H1 (cell line): ENCODE data around the gene CFAP54. TPM values are rescaled to one million over a fixed set of nuclear protein-coding genes. Genes with fewer than 3 reads are reported as not detected.

ENCODE experiments used
- CTCF ChIA-PET: fragments of 300-600 bp; sonication (Branson Sonifier 250); formaldehyde crosslinking; loops from one replicate; lab custom pipeline; 2021; ENCODE audit not compliant: partially characterized antibody; lab: Charles Lee
- POLR2A ChIA-PET: fragments of 300-600 bp; sonication (Branson Sonifier 250); formaldehyde crosslinking; loops from one replicate; lab custom pipeline; 2021; ENCODE audit warnings: inconsistent platforms; ENCODE audit not compliant: partially characterized antibody; lab: Charles Lee
- DNase-seq, 2 experiments: peaks; one replicate each; pipeline versions ENCODE4 v3.0.0 to v3.0.0-alpha.2; 2010 to 2022; ENCODE audit warnings: low spot score in 2 of 2, low read depth in 1 of 2, mixed read lengths in 1 of 2
- FAIRE-seq: peaks from 2 replicates; lab custom pipeline; 2011; peaks lifted over from hg19 to GRCh38; lab: Jason Lieb, UNC
- H2AFZ ChIP-seq: 2 replicates; pipeline ENCODE4 v1.8.1; 2012; ENCODE audit warnings: low read length, inconsistent platforms
- H2AK5ac ChIP-seq: 2 replicates; pipeline ENCODE4 v1.6.1; 2013; ENCODE audit warnings: low read depth, low read length
- H2BK120ac ChIP-seq: replicated peaks from 2 replicates; pipeline ENCODE3; 2013; ENCODE audit warnings: low read depth, low read length, inconsistent platforms
- H2BK12ac ChIP-seq: 2 replicates; pipeline ENCODE4 v1.6.1; 2013; ENCODE audit warnings: low read depth, low read length
- H2BK15ac ChIP-seq: 2 replicates; pipeline ENCODE4 v1.6.1; 2013; ENCODE audit warnings: low read length
- H2BK20ac ChIP-seq: 2 replicates; pipeline ENCODE4 v1.6.1; 2013; ENCODE audit warnings: low read length
- H2BK5ac ChIP-seq: 2 replicates; pipeline ENCODE4 v1.6.1; 2013; ENCODE audit warnings: low read depth, low read length
- H3K14ac ChIP-seq: 2 replicates; pipeline ENCODE4 v1.6.1; 2013; ENCODE audit warnings: inconsistent platforms; ENCODE audit not compliant: insufficient read length
- H3K18ac ChIP-seq: 2 replicates; pipeline ENCODE4 v1.6.1; 2013; ENCODE audit warnings: low read length; ENCODE audit errors: extremely low read depth
- H3K23ac ChIP-seq: 2 replicates; pipeline ENCODE4 v1.6.1; 2013; ENCODE audit warnings: inconsistent platforms; ENCODE audit not compliant: insufficient read length
- H3K23me2 ChIP-seq: 2 replicates; pipeline ENCODE4 v1.6.1; 2013; ENCODE audit warnings: low read depth, low read length
- H3K27ac ChIP-seq: 2 replicates; pipeline ENCODE4 v1.6.1; 2011; ENCODE audit warnings: low read depth, low read length, inconsistent platforms
- H3K27me3 ChIP-seq, 4 experiments: replicated peaks in 1 of 4; 1 replicate in 1 of 4; 2 replicates in 3 of 4; pipeline versions ENCODE4 v1.6.1 to v1.8.1; 2011 to 2013; ENCODE audit warnings: low read length in 3 of 4, mild to moderate bottlenecking in 3 of 4, inconsistent platforms in 2 of 4, mixed read lengths in 2 of 4, moderate library complexity in 1 of 4; ENCODE audit not compliant: control insufficient read depth in 3 of 4, insufficient read depth in 3 of 4; ENCODE audit errors: extremely low read depth in 1 of 4
- H3K36me3 ChIP-seq, 4 experiments: 2 replicates each; pipeline versions ENCODE4 v1.6.1 to v1.8.1; 2011 to 2013; ENCODE audit warnings: mild to moderate bottlenecking in 4 of 4, low read length in 3 of 4, moderate library complexity in 2 of 4, control low read depth in 1 of 4, inconsistent platforms in 1 of 4; ENCODE audit not compliant: insufficient read depth in 4 of 4, control insufficient read depth in 2 of 4
- H3K4ac ChIP-seq: replicated peaks from 2 replicates; pipeline ENCODE3; 2013; ENCODE audit warnings: low read length, low read depth, mixed read lengths, inconsistent platforms; ENCODE audit not compliant: insufficient read length
- H3K4me1 ChIP-seq, 4 experiments: replicated peaks in 1 of 4; 1 replicate in 1 of 4; 2 replicates in 3 of 4; pipeline versions ENCODE4 v1.6.1 to v1.8.1; 2011 to 2013; ENCODE audit warnings: low read length in 3 of 4, inconsistent platforms in 2 of 4, mixed read lengths in 1 of 4; ENCODE audit not compliant: insufficient read depth in 4 of 4, control insufficient read depth in 3 of 4
- H3K4me2 ChIP-seq, 2 experiments: 2 replicates each; pipeline versions ENCODE4 v1.6.1 to v1.8.1; 2011 to 2013; ENCODE audit warnings: low read depth in 2 of 2, low read length in 2 of 2, control low read depth in 1 of 2, inconsistent platforms in 1 of 2, mild to moderate bottlenecking in 1 of 2; ENCODE audit not compliant: insufficient read depth in 1 of 2
- H3K4me3 ChIP-seq, 4 experiments: fragments of 200-600, 300-600 bp in 1 of 4; sonication (generic), shearing (Covaris generic), sonication (Bioruptor Twin) in 1 of 4; 2 replicates each; pipeline versions ENCODE4 v1.5.1 to v1.8.1; 2011 to 2016; ENCODE audit warnings: low read length in 4 of 4, low read depth in 3 of 4, control low read depth in 2 of 4, inconsistent platforms in 2 of 4, mild to moderate bottlenecking in 2 of 4, mixed read lengths in 1 of 4, moderate library complexity in 1 of 4; ENCODE audit not compliant: insufficient read depth in 2 of 4; ENCODE audit errors: extremely low read depth in 1 of 4
- H3K56ac ChIP-seq: replicated peaks from 2 replicates; pipeline ENCODE3; 2013; ENCODE audit warnings: low read depth, mild to moderate bottlenecking, mixed read lengths, low read length, inconsistent platforms; ENCODE audit not compliant: insufficient read length
- H3K79me1 ChIP-seq: 2 replicates; pipeline ENCODE4 v1.6.1; 2013; ENCODE audit warnings: low read depth, low read length, control low read depth
- H3K79me2 ChIP-seq, 2 experiments: 2 replicates each; pipeline versions ENCODE4 v1.6.1 to v1.8.1; 2012 to 2013; ENCODE audit warnings: low read length in 2 of 2, mild to moderate bottlenecking in 2 of 2, inconsistent platforms in 1 of 2; ENCODE audit not compliant: insufficient read depth in 2 of 2, control insufficient read depth in 1 of 2
- H3K9ac ChIP-seq, 4 experiments: replicated peaks in 1 of 4; 1 replicate in 1 of 4; 2 replicates in 3 of 4; pipeline versions ENCODE4 v1.6.1 to v1.8.1; 2011 to 2013; ENCODE audit warnings: low read depth in 3 of 4, low read length in 3 of 4, control low read depth in 2 of 4, mild to moderate bottlenecking in 2 of 4, moderate library complexity in 2 of 4, inconsistent platforms in 1 of 4; ENCODE audit errors: extremely low read depth in 1 of 4
- H3K9me3 ChIP-seq, 2 experiments: 2 replicates each; pipeline versions ENCODE4 v1.6.1 to v1.8.1; 2012 to 2013; ENCODE audit warnings: mild to moderate bottlenecking in 2 of 2, moderate library complexity in 2 of 2, control low read depth in 1 of 2, inconsistent platforms in 1 of 2, low read depth in 1 of 2, low read length in 1 of 2, mixed read lengths in 1 of 2; ENCODE audit not compliant: insufficient read depth in 2 of 2
- H4K20me1 ChIP-seq, 2 experiments: replicated peaks in 1 of 2; 2 replicates each; pipeline versions ENCODE3 to v1.8.1; 2011 to 2013; ENCODE audit warnings: inconsistent platforms in 2 of 2, low read length in 2 of 2, mild to moderate bottlenecking in 1 of 2; ENCODE audit not compliant: insufficient read depth in 2 of 2, control insufficient read depth in 1 of 2
- H4K5ac ChIP-seq: 2 replicates; pipeline ENCODE4 v1.6.1; 2013; ENCODE audit warnings: low read length, low read depth, mixed read lengths, inconsistent platforms; ENCODE audit not compliant: insufficient read length
- H4K8ac ChIP-seq: 2 replicates; pipeline ENCODE4 v1.8.0; 2013; ENCODE audit warnings: mild to moderate bottlenecking, moderate library complexity, low read length, inconsistent platforms; ENCODE audit not compliant: insufficient read depth; ENCODE audit errors: extremely low read depth
- H4K91ac ChIP-seq: replicated peaks from 2 replicates; pipeline ENCODE3; 2013; ENCODE audit warnings: low read length, mixed read lengths, inconsistent platforms; ENCODE audit not compliant: insufficient read length
- EZH2 ChIP-seq: fragments of 200-600 bp; sonication (generic); IDR thresholded peaks from 2 replicates; pipeline ENCODE4 v1.7.1; 2012; ENCODE audit warnings: low read depth, mild to moderate bottlenecking, moderate library complexity, low read length, inconsistent platforms; ENCODE audit not compliant: severe bottlenecking
- POLR2AphosphoS5 ChIP-seq: IDR thresholded peaks from 2 replicates; pipeline ENCODE4 v1.6.1; 2011; ENCODE audit warnings: low read depth, low read length
- RBBP5 ChIP-seq: IDR thresholded peaks from 2 replicates; pipeline ENCODE4 v1.7.1; 2012; ENCODE audit warnings: low read depth, mild to moderate bottlenecking, inconsistent platforms, low read length, moderate library complexity, borderline replicate concordance
- SP1 ChIP-seq: IDR thresholded peaks from 2 replicates; pipeline ENCODE4 v1.6.1; 2011; ENCODE audit warnings: low read depth, low read length
- SP4 ChIP-seq: IDR thresholded peaks from 2 replicates; pipeline ENCODE4 v1.6.1; 2012; ENCODE audit warnings: low read length, inconsistent platforms
- TBP ChIP-seq: IDR thresholded peaks from 2 replicates; pipeline ENCODE4 v1.6.1; 2011; ENCODE audit warnings: low read depth, low read length, improper control_type of control experiment
- WGBS, 2 experiments: shearing (Covaris generic) in 1 of 2; methylation state at CpG; one replicate each; pipeline versions ENCODE4 v1.1.6 to v1.1.7; 2013 to 2015; ENCODE audit warnings: low lambda C conversion rate in 2 of 2, mixed read lengths in 2 of 2, inconsistent platforms in 1 of 2, low coverage in 1 of 2, missing lambda C conversion rate in 1 of 2; ENCODE audit not compliant: insufficient replicate concordance in 2 of 2, insufficient coverage in 1 of 2, insufficient read length in 1 of 2; ENCODE audit errors: extremely low coverage in 1 of 2, missing lambda C conversion rate in 1 of 2; 5-methylcytosine and 5-hydroxymethylcytosine counted together
- polyA plus RNA-seq, 7 experiments: library from polyadenylated mRNA; depleted of rRNA in 3 of 7; stranded (reverse) in 5 of 7; unstranded in 2 of 7; fragments of >200 nt in 5 of 7; fragments of 200-250 nt in 2 of 7; gene quantifications; 1 replicate in 5 of 7; 2 replicates in 1 of 7; 4 replicates in 1 of 7; pipeline versions ENCODE4 v1.2.1 to v1.2.3, GENCODE V29; 2011 to 2013; ENCODE audit warnings: missing spikeins in 2 of 7, mixed read lengths in 2 of 7
- total RNA-seq: library from RNA; stranded (reverse); fragmentation: NEBNext Ultra II Directional; extraction: Animal tissue kit (Norgen Biotek cat#: 25700); gene quantifications from 2 replicates; pipeline ENCODE4 v1.2.1, GENCODE V29; 2021
- TF ChIP-seq, protein P1 (sequence below), 3 experiments: IDR thresholded peaks; 1 replicate in 2 of 3; 2 replicates in 1 of 3; pipeline versions ENCODE4 v1.5.1 to v1.6.1; 2011; ENCODE audit warnings: low read length in 3 of 3, mild to moderate bottlenecking in 3 of 3, inconsistent platforms in 2 of 3, low read depth in 1 of 3, moderate library complexity in 1 of 3; ENCODE audit not compliant: insufficient read depth in 1 of 3; ENCODE audit errors: control extremely low read depth in 1 of 3
- TF ChIP-seq, protein P2 (sequence below): IDR thresholded peaks from 2 replicates; pipeline ENCODE4 v1.6.1; 2012; ENCODE audit warnings: inconsistent platforms
- TF ChIP-seq, protein P3 (sequence below): IDR thresholded peaks from 2 replicates; pipeline ENCODE4 v1.6.1; 2012; ENCODE audit warnings: inconsistent platforms

Gene CFAP54
- total and polyA plus RNA-seq, 2 of the 8 experiments (the other 6 are each of a cell fraction or from before 2014, with no cell fraction given) = 0.17 to 0.33 TPM

DNA sequence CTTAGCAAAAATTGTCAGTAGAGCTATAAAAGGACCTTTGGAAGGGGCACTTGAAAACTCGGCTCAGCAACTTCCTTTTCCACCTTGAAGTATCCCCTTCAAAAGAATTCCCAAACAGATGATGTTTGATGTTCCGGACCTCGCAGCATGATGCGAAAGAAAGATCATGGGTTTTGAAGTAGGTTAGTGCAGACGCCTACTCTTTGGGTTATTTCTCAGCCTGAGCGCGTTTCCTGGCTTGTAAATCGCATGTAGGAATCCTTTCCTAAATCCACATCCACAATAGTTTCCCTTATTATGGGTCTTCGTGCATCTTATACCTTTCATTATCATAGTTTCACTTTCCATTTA lies 417.1 kb downstream of the CFAP54 start:
- Histone ChIP-seq H2BK15ac (no peak overlapping the region), H3K27ac (no peak overlapping the region), H3K36me3 (peaks cover 0 to 6% (median 0%) of the 10 kb centered on the region in 4 experiments; a peak in 1 of 8 replicates), H4K8ac (no peak overlapping the region), H3K79me2 (peaks cover 0 to 28% of the 10 kb centered on the region in 2 experiments; a peak in 3 of 4 replicates), H3K4me3 (peak overlapping the region in 3 of 4 experiments; percentile 75 to 93 (median 80); a peak in 6 of 8 replicates), H2AK5ac (no peak overlapping the region), H2BK12ac (no peak overlapping the region), H3K9ac (no peak overlapping the region), H3K79me1 (no peaks in the 10 kb centered on the region), H3K18ac (no peak overlapping the region), H2BK20ac (no peak overlapping the region), H3K23ac (no peak overlapping the region), H4K20me1 (no peaks in the 10 kb centered on the region), H3K4ac (no peak overlapping the region), H3K23me2 (peaks cover 12% of the 10 kb centered on the region; the same call in 1 of the 2 replicates), H3K14ac (no peak overlapping the region), H3K9me3 (no peaks in the 10 kb centered on the region), H2BK5ac (0 out of 2 replicates have a peak overlapping the region, but pooled peaks have one; percentile 31), H4K91ac (no peak overlapping the region), H3K4me2 (peak overlapping the region; percentile 86 to 98), H2BK120ac (no peak overlapping the region), H2AFZ (peak overlapping the region; percentile 76; the same call in 1 of the 2 replicates), H3K27me3 (peaks cover 0 to 1% (median 0%) of the 10 kb centered on the region in 4 experiments; a peak in 1 of 7 replicates), H4K5ac (no peak overlapping the region), H3K56ac (no peak overlapping the region), H3K4me1 (peaks cover 2 to 9% (median 3%) of the 10 kb centered on the region in 4 experiments; a peak in 5 of 7 replicates)
- no peak for DNase-seq
- CTCF ChIA-PET = no interaction called here
- WGBS, 2 experiments = 91% methylated on average over 9 of the region's 9 CpGs; no CpG with 5 or more reads in 1 of the 2 experiments
- POLR2A ChIA-PET = no interaction called here
- TF ChIP-seq, protein P1, sequence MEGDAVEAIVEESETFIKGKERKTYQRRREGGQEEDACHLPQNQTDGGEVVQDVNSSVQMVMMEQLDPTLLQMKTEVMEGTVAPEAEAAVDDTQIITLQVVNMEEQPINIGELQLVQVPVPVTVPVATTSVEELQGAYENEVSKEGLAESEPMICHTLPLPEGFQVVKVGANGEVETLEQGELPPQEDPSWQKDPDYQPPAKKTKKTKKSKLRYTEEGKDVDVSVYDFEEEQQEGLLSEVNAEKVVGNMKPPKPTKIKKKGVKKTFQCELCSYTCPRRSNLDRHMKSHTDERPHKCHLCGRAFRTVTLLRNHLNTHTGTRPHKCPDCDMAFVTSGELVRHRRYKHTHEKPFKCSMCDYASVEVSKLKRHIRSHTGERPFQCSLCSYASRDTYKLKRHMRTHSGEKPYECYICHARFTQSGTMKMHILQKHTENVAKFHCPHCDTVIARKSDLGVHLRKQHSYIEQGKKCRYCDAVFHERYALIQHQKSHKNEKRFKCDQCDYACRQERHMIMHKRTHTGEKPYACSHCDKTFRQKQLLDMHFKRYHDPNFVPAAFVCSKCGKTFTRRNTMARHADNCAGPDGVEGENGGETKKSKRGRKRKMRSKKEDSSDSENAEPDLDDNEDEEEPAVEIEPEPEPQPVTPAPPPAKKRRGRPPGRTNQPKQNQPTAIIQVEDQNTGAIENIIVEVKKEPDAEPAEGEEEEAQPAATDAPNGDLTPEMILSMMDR (IDR thresholded peaks at IDR 0.05; ENCODE audit: control extremely low read depth in 1 of 3, insufficient read depth in 1 of 3, low read depth in 1 of 3, low read length in 3 of 3) = no peak
- TF ChIP-seq EZH2 = no peak
- TF ChIP-seq POLR2AphosphoS5 = no peak
- TF ChIP-seq, protein P2, sequence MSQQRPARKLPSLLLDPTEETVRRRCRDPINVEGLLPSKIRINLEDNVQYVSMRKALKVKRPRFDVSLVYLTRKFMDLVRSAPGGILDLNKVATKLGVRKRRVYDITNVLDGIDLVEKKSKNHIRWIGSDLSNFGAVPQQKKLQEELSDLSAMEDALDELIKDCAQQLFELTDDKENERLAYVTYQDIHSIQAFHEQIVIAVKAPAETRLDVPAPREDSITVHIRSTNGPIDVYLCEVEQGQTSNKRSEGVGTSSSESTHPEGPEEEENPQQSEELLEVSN = no peak
- TF ChIP-seq, protein P3, sequence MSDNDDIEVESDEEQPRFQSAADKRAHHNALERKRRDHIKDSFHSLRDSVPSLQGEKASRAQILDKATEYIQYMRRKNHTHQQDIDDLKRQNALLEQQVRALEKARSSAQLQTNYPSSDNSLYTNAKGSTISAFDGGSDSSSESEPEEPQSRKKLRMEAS = no peak
- no peak for TF ChIP-seq TBP
- TF ChIP-seq RBBP5 = no peak
- TF ChIP-seq SP1 = no peak
- no peak for TF ChIP-seq SP4
- FAIRE-seq = no peak
